ENCODE data around the gene ALG1L2.
"Not testable (repeated sequence)": the region's sequence is repeated elsewhere in the genome, so short reads cannot be mapped to it uniquely, and the experiment has no call there.

- TF ChIP-seq POLR2A (IDR thresholded peaks at IDR 0.05); CTCF (IDR thresholded peaks at IDR 0.05); EP300 (IDR thresholded peaks at IDR 0.05; ENCODE audit: low read depth); POLR2AphosphoS5 (IDR thresholded peaks at IDR 0.05): not testable (repeated sequence)
Observed at GRCh38 chr3:130136337-130136736, 54.7 kb downstream of the ALG1L2 start.
